ENCODE data around the gene FSIP1.

Gene FSIP1

DNA sequence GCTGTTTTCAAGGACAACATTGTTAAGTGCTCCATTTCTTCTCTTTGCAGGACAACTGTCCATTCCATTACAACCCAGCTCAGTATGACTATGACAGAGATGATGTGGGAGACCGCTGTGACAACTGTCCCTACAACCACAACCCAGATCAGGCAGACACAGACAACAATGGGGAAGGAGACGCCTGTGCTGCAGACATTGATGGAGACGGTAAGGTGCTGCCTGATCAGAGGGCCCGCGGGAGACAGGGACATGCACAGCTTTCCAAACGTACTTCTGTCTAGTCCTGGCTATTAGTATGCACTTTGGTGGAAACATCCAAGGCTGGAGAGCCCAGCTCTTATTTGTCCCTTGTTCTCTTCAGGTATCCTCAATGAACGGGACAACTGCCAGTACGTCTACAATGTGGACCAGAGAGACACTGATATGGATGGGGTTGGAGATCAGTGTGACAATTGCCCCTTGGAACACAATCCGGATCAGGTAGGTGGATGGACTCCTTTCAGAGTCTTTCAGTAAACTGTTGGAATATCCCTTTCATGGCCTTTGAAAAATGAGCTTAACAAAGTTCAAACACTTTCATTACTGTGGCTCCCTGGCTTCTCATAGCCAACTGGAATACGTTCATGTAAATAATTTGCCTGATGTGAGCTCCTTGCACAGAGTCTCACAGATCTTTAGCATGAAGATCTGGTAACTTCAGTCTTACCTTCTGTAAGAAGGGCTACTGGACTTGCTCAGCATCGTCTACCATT, 191.3 kb downstream of the FSIP1 start:
- no peak for DNase-seq

DNA sequence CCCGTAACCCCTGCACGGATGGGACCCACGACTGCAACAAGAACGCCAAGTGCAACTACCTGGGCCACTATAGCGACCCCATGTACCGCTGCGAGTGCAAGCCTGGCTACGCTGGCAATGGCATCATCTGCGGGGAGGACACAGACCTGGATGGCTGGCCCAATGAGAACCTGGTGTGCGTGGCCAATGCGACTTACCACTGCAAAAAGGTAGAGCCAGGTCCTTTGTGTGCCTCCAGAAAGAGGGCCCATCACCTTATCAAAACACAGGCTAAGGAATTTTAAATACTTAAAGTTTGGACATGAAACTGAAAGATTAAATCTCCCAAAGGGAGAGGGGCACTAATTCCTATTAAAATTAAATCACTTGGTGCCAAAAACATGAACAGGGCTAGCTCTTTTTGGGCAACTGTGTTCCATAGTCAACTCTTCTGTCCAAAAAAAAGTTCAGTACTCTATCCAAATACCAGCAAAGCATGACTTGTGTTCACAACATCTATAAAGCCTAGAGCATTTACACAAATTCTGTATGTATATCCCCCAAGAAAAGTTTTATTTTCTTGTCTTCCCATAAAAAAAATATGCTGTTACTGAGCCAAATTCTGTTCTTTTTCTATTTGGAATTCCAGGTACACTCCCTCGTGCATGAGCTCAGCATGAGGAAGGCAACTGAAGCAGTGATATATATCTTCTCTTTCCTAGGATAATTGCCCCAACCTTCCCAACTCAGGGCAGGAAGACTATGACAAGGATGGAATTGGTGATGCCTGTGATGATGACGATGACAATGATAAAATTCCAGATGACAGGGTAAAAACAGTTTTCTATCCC, 192.6 kb downstream of the FSIP1 start:
- no peak for DNase-seq

DNA sequence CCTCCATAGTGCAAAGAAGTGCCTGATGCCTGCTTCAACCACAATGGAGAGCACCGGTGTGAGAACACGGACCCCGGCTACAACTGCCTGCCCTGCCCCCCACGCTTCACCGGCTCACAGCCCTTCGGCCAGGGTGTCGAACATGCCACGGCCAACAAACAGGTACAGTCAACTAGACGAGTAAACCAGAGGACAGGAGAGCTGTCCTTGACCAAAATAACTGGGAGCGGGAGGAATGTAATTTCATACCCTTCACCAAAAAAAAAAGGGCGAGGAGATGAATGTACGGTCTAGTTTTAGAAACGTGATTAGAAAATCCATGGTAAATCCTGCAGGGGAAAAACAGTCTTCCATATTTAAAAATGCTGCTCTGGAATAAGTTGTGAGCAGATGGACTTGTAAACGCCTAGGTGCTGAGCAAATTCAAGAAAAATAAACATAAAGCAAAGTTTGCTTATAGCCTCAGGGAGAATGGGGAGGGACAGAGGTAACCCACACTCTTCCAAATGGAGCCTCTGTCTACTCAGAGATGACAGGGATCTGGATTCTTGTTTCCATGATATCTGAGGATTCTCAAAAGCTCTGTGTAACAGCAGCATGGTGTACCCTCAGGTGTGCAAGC, 193.3 kb downstream of the FSIP1 start:
- no peak for DNase-seq

DNA sequence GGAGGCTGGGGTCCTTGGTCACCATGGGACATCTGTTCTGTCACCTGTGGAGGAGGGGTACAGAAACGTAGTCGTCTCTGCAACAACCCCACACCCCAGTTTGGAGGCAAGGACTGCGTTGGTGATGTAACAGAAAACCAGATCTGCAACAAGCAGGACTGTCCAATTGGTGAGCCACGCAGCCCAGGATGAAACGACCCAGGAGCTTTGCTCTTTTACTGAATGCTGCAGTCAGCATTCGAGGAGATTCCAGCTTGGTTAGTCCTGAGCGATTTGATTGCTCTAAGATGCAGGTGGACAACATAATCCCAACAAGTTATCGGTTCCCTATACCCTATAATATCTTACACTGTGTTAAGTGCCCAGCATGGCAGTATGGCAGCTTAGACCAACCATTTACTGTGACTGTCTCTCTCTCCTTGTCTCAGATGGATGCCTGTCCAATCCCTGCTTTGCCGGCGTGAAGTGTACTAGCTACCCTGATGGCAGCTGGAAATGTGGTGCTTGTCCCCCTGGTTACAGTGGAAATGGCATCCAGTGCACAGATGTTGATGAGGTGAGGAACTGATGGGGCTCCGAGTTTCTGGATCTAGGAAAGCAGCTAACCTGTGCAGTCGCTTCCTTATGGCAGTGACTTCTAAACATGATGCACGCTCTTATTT, 194.0 kb downstream of the FSIP1 start:
- DNase-seq, result no peak

DNA sequence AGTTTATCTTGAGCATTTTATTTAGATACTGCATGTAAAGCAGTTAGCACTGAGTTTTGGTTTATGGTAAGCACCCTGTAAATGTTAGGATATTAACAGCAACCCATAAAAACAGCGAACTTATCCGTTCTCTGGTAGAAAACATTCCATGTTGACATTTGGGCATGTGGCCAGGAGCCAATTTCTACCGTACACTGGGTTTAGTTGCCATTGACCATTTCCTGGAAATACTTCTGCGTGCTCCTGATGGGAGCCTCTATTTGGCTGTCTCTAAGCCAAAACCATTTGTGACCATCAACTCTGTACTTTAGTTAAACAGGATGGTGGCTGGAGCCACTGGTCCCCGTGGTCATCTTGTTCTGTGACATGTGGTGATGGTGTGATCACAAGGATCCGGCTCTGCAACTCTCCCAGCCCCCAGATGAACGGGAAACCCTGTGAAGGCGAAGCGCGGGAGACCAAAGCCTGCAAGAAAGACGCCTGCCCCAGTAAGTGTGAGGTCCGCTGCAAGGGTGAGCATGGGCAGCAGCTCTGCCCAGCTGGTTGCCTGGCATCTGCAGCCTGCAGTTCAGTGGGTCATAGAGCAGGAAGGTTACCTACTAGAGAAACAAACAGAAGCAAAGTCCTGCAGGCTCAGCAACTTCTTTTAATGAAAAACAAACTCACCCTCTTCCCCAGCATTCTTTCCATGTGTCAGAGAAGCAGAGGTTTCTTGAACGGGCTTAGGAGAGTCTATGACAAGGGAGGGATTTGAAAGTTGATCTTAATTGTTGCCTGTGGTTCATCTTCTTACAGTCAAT, 194.7 kb downstream of the FSIP1 start:
- no peak for DNase-seq

DNA sequence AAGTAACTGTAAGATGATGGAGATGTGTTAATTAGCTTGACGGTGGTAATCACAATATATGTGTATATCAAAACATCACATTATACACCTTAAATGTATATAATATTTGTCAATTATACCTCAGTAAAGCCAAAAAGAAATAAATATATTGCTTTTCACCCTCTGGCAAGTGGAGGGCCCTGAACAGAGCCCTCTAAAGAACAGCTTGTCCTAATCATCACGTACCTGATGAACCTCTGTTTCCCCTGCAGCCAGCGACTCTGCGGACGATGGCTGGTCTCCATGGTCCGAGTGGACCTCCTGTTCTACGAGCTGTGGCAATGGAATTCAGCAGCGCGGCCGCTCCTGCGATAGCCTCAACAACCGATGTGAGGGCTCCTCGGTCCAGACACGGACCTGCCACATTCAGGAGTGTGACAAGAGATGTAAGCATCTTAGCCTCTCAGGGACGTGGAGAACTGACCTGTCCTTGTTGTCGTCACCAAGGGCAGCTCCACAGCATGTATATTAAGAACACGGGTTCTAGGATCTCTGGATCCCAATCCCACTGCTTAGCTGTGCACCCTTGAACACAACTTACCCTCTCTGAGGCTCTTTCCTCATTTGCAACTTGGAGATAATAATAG, 195.4 kb downstream of the FSIP1 start:
- DNase-seq, result no peak

DNA sequence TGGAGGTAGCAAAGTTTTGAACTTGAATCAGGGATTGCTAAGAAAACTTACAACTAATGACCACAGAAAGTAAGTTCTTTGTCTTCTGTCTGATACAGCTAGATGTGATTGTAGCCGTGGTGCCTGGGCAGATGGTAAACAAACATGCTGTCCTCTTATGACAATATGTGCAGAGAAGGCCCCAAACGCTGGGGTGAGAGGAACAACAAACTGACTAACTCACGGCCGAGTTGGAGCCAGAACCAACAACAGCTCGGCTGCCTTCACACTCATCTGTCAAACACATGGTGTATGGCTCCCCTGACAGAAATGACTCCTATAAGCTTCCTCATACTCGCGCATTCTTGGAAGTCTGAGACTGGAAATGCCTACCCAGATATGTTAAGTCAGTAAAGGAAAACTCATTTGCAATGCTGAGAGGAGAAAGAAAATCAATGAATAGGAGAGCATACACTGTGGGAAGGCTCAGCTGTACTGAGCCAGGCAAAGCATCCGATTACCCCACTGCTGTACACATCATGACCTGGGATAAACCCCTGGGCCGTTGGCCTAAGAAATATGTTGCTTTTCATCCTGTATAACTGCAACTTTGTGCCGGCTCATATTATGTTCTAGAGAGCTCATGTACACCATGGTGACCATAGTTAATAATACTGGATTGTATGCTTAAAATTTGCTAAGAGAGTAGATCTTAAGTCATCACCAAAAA, 196.1 kb downstream of the FSIP1 start:
- DNase-seq, result no peak

DNA sequence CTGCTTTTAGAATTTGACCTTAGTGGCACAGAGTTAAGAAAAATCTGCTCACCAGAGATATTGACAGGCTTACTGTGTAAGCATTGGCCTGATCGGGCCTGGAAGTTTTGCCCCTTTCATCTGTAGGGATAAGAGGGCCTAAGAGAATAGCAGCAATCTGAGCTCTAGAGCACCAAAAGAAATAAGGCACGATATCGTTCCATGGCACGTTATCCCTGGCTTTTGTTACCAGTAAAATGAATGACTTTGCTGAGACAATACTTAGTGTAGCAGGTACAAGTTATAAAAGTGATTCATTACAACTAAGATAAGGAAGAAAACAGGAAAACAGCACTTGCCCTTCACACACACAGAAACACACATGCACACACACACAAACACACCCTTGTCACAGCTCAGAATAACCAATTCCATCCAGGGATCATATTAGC, 196.8 kb downstream of the FSIP1 start:
- DNase-seq, result no peak

DNA sequence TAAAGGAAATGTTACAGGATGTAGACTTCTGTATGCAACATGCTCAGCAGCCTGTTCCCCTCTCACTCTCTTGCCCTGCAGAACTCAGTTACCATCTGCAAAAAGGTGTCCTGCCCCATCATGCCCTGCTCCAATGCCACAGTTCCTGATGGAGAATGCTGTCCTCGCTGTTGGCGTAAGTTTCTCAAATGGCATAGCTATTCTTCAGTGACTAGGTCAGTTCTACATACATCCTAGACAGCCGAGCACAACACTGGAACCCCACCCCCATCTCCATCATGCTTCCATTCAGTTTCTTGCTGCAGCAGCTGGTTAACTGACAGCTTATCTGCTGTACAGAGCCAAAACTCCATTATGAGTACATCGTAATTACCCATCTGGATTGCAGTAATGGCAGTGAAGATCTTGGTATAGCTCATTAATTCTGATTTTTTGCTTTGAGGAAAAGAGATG, 197.2 kb downstream of the FSIP1 start:
- no peak for DNase-seq

DNA sequence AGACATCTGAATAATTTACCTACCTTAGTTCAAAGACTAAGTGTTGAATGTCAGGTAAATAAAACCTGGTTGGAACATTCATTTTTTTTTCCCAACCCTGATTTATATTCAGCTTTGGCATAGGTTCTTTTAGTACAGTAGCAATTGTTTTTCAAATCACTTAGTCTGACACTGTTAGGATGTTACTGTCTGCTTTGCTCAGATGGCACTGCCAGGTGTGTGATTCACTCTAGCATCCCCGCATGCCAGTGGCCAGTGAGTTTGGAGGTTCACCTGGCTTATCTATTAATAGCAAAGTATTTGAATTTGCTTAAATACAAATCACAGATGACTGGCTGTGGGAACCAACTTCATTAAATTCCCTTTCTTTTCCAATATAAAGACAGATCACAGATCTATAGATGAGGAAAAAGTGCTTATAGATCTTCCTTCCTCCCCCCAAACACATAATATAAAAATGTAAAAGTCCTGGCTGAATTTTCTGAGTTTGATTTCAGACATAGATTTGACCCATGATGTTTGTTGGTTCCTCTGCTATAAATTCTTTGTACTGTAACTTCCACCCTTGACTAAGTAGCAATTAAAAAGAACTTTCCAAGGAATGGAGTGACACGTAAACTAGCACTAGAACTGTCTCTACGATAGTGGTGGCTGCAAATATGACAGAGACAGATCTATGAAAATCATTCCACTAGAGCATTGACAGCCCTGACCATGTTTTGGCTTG, 197.8 kb downstream of the FSIP1 start:
- no peak for DNase-seq

DNA sequence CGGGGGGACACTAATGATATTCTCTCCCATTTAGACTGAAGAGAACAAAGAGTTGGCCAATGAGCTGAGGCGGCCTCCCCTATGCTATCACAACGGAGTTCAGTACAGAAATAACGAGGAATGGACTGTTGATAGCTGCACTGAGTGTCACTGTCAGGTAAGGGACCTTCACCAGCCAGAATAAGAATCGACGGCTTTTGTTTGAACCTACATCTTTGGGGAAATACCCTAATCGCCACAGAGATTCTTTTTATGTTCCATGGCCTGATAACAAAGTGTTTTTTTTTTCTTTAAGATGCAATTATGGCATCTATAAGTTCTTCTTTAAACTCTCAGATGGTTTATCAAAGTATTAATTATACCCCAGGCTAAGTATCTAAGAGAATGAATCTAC, 198.4 kb downstream of the FSIP1 start:
- no peak for DNase-seq

DNA sequence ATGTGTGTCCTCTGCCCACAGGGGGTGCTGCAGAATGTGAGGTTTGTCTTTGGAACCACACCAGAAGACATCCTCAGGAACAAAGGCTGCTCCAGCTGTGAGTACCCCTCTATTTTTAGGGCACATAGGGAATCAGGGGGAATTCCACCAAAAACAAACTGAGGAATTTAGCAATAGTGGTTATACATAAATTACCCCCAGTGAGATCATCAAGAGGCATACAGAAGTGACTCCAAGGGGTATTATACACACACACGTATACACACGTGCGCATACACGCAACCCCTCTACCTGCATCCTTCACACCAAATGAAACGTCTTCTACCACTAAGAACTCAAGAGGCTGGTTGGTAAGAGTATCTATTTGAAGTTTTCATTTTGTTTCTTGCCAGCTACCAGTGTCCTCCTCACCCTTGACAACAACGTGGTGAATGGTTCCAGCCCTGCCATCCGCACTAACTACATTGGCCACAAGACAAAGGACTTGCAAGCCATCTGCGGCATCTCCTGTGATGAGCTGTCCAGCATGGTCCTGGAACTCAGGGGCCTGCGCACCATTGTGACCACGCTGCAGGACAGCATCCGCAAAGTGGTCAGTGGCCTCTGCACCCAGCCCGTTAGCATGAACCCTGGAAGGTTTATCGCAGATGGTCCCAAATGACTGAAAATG, 198.9 kb downstream of the FSIP1 start:
- peak; percentile 2 for DNase-seq

DNA sequence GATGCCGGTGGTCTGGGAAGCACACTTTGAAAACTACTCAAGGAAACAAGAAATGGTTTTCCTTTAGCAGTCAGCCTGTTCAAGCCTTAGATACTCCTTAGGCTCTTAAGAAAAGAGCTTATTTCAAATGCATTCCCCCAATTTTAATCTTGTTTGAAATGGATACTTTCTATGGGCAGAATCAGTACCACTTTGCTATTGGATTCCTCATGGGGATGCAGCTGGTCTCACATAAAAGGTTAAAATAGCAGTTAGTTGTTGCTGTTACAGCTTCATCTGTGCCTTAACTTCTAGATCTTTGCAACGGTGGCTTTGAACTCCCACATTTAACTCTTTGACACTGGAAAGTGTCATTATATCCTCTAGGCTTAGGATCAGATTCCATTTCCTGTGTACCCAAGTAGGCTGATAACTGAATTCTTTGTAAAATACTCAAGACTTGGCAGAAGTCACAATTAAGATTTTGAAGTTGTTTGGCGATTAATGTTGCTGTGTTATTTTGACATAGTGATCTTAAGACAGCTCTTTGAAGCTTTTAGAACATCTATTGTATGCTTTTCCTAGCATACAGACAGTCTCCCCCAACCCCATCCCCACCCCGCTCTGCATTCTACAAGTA, 199.6 kb downstream of the FSIP1 start:
- DNase-seq, result no peak

DNA sequence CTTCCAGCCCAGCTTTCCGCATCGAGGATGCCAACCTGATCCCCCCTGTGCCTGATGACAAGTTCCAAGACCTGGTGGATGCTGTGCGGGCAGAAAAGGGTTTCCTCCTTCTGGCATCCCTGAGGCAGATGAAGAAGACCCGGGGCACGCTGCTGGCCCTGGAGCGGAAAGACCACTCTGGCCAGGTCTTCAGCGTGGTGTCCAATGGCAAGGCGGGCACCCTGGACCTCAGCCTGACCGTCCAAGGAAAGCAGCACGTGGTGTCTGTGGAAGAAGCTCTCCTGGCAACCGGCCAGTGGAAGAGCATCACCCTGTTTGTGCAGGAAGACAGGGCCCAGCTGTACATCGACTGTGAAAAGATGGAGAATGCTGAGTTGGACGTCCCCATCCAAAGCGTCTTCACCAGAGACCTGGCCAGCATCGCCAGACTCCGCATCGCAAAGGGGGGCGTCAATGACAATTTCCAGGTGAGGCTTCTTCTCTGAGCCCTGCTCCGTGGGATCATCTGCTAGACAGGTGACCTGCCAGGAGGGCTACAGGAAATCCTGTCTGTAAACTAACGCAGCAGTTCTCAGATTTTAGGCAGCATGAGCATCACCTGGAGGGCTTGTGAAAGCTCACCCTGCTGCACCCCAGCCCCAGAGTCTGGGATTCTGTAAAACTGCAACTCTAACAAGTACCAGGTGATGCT, 200.2 kb downstream of the FSIP1 start:
- no peak for DNase-seq

DNA sequence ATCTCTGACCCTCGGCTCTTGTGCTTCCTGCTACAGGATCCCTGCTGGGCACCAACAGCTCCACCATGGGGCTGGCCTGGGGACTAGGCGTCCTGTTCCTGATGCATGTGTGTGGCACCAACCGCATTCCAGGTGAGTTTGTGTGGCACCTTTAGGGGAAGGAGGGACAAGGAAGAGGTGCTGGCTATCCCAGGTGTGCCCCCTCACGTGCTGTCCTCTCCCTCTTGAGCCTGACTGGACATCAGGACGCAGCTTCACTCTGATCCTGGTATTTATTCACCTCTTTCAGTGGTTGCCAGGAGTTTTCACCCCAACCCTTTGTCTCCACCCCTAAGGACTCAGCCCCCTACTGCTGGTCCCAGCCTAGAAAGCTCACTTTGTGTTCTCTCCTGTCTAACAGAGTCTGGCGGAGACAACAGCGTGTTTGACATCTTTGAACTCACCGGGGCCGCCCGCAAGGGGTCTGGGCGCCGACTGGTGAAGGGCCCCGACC, 200.8 kb downstream of the FSIP1 start:
- DNase-seq, result no peak

DNA sequence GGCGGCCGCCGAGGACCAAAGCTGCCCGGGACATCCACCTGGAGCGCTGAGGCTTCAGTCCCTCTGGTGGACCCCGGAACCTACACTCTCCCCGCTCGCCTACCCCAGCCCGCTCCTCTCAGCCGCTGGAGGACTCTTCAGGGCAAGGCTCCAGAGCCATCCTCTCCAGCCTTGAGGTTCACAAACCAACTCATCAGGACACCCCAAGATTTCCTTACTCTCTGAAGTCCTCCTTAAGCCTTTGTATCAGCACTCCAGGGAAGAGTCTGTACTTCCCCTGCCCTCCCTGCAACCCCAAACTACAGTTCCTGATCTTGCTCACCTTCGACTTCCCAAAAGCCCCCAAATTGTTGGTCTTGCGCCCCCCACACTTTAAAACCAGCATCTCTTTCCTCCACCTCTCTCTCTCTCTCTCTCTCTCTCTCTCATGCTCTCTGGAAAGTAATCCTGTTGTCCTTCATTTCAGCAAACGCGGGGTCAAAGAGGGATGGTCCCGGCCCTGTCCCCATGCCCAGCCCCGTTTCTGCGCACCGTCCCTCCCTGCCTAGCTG, 201.3 kb downstream of the FSIP1 start:
- no peak for DNase-seq

DNA sequence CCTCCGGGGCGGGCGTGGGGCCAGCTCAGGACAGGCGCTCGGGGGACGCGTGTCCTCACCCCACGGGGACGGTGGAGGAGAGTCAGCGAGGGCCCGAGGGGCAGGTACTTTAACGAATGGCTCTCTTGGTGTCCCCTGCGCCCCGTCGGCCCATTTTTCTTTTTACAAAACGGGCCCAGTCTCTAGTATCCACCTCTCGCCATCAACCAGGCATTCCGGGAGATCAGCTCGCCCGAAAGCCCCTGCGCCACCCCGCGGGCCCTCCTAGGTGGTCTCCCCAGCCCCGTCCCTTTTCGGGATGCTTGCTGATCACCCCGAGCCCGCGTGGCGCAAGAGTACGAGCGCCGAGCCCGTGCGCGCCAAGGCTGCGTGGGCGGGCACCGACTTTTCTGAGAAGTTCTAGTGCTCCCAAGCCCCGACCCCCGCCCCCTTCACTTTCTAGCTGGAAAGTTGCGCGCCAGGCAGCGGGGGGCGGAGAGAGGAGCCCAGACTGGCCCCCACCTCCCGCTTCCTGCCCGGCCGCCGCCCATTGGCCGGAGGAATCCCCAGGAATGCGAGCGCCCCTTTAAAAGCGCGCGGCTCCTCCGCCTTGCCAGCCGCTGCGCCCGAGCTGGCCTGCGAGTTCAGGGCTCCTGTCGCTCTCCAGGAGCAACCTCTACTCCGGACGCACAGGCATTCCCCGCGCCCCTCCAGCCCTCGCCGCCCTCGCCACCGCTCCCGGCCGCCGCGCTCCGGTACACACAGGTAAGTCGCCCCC, 202.0 kb downstream of the FSIP1 start, which contains the start of gene THBS1:
TSS of gene THBS1 (plus strand) at position 595 of the 757 bp plus-strand sequence. CDS start 779 bp downstream, outside the sequence.
- peak; percentile 18 for DNase-seq
